ENCODE data around the gene FLVCR1. TPM values are rescaled to one million over a fixed set of nuclear protein-coding genes. Genes with fewer than 3 reads are reported as not detected.

FLVCR1 gene
- total RNA-seq, 1 donor from 2014 or later, result 4.4 TPM

DNA sequence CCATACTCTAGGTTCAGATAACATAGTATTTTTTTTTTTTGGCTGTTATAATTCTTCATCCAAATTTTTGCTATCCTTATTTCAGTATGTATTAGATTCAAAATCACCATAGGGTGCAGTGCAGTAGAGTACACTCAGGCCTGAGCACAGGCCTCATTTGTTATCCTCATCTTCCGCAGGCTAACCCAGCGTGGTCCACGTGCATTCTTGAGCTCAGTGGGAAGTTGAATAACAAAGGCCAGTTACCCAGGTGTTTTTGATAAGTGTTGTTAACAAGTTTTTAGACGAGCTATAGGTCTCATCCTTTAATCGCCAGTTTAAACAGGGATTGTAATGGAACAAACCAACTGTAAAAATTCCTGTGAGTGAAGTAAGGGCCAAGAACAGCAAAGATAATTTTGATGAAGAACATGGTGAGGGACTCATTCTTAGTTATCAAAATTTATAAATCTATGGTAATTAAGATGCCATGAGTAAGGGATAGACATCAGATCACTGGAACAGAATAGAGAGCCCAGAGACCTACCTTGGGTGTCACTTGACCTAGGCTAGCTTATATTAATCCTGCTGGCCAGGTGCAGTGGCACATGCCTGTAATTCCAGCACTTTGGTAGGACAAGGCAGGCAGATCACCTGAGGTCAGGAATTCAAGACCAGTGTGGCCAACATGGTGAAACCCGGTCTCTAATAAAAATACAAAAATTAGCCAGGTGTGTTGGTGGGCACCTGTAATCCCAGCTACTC, 22.0 kb downstream of the FLVCR1 start:
- peaks cover 21% of the 10 kb centered on the region for H3K36me3 Mint-ChIP-seq (ENCODE audit: low read depth)

DNA sequence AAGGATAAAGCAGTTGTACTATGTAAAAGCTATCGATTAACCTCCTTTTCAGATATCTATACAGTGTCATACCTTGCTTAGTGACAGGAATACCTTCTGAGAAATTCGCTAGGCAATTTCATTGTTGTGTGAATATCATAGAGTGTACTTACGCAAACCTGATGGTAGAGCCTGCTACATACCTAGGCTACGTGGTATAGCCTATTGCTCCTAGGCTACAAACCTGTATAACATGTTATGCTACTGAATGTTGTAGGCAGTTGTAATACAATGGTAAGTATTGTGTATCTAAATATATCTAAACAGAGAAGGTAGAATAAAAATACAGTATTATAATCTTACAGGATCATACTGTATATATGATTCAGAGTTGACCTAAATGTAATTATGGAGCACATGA, 26.5 kb downstream of the FLVCR1 start:
- no peak for DNase-seq (ENCODE audit: low spot score)
- Mint-ChIP-seq H3K9me3 (ENCODE audit: low read depth) (no peaks in the 10 kb centered on the region), H3K27me3 (ENCODE audit: low read depth) (no peaks in the 10 kb centered on the region), H3K4me3 (ENCODE audit: unreplicated experiment) (no peak overlapping the region), H3K36me3 (ENCODE audit: low read depth) (peaks cover 16% of the 10 kb centered on the region), H3K27ac (ENCODE audit: unreplicated experiment) (no peak overlapping the region), H3K4me1 (ENCODE audit: low read depth) (no peaks in the 10 kb centered on the region)
- TF ChIP-seq, protein P1, sequence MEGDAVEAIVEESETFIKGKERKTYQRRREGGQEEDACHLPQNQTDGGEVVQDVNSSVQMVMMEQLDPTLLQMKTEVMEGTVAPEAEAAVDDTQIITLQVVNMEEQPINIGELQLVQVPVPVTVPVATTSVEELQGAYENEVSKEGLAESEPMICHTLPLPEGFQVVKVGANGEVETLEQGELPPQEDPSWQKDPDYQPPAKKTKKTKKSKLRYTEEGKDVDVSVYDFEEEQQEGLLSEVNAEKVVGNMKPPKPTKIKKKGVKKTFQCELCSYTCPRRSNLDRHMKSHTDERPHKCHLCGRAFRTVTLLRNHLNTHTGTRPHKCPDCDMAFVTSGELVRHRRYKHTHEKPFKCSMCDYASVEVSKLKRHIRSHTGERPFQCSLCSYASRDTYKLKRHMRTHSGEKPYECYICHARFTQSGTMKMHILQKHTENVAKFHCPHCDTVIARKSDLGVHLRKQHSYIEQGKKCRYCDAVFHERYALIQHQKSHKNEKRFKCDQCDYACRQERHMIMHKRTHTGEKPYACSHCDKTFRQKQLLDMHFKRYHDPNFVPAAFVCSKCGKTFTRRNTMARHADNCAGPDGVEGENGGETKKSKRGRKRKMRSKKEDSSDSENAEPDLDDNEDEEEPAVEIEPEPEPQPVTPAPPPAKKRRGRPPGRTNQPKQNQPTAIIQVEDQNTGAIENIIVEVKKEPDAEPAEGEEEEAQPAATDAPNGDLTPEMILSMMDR (IDR thresholded peaks at IDR 0.05), result no peak

More for the DNA sequence above, 22.0 kb downstream of the FLVCR1 start:
- H3K27ac Mint-ChIP-seq (ENCODE audit: unreplicated experiment), result no peak overlapping the region
- H3K4me3 Mint-ChIP-seq (ENCODE audit: unreplicated experiment), result no peak overlapping the region
- TF ChIP-seq, protein P1 (IDR thresholded peaks at IDR 0.05), result no peak
- no peaks in the 10 kb centered on the region for H3K9me3 Mint-ChIP-seq (ENCODE audit: low read depth)
- DNase-seq (ENCODE audit: low spot score), result no peak
- no peaks in the 10 kb centered on the region for H3K27me3 Mint-ChIP-seq (ENCODE audit: low read depth)
- no peaks in the 10 kb centered on the region for H3K4me1 Mint-ChIP-seq (ENCODE audit: low read depth)

DNA sequence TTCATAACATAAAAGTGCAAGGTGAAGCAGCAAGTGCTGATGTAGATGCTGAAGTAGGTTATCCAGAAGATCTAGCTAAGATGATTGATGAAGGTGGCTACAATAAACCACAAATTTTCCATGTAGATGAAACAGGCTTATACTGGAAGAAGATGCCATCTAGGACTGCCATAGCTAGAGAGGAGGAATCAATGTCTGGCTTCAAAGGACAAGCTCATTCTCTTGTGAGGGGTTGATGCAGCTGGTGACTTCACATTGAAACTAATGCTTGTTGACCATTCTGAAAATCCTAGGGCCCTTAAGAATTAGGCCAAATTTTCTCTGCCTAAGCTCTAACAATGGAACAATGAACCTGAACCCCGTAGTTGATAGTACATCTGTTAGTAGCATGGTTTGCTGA, 34.0 kb downstream of the FLVCR1 start:
- Mint-ChIP-seq H3K4me1 (ENCODE audit: low read depth) (no peaks in the 10 kb centered on the region), H3K4me3 (ENCODE audit: unreplicated experiment) (no peak overlapping the region), H3K27me3 (ENCODE audit: low read depth) (no peaks in the 10 kb centered on the region), H3K9me3 (ENCODE audit: low read depth) (no peaks in the 10 kb centered on the region), H3K27ac (ENCODE audit: unreplicated experiment) (no peak overlapping the region), H3K36me3 (ENCODE audit: low read depth) (peaks cover 46% of the 10 kb centered on the region)
- TF ChIP-seq, protein P1 (IDR thresholded peaks at IDR 0.05), result no peak
- no peak for DNase-seq (ENCODE audit: low spot score)

DNA sequence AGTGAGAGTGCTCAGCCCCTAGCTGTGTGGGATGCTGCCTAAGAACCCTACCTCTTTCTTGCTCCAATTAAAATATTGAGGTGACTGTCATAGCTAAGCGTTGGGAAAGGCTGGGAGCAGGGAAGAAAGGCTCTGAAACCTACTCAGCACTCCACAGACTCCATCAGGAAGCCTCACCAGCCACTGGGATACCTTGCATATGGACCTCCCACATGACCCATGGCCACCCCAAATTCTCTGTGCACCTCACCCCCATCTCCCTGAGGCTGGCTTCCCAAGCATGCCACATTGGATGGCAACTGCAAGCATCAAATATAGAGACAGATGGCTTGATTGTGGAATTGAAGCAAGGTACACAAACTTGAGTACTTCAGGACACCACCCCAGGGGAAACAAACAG, 41.8 kb downstream of the FLVCR1 start:
- DNase-seq (ENCODE audit: low spot score), result no peak
- TF ChIP-seq, protein P1 (IDR thresholded peaks at IDR 0.05), result no peak
- no peak overlapping the region for H3K4me3 Mint-ChIP-seq (ENCODE audit: unreplicated experiment)
- no peaks in the 10 kb centered on the region for H3K27me3 Mint-ChIP-seq (ENCODE audit: low read depth)
- no peak overlapping the region for H3K27ac Mint-ChIP-seq (ENCODE audit: unreplicated experiment)
- H3K36me3 Mint-ChIP-seq (ENCODE audit: low read depth), result peaks cover 44% of the 10 kb centered on the region
- no peaks in the 10 kb centered on the region for H3K4me1 Mint-ChIP-seq (ENCODE audit: low read depth)
- H3K9me3 Mint-ChIP-seq (ENCODE audit: low read depth), result peaks cover 31% of the 10 kb centered on the region

DNA sequence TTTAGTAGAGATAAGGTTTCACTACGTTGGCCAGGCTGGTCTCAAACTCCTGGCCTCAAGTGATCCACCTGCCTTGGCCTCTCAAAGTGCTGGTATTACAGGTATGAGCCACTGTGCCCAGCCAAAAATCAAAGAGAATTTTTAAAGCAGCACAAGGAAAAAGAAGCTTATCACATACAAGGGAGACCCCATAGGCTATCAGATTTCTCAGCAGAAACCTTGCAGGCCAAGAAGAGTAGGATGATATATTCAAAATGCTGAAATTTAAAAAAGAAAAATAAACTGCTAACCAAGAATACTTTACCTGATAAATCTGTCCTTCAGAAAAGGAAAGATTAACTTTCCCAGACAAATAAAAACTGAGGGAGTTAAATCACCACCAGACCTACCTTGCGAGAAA, 43.2 kb downstream of the FLVCR1 start:
- no peak overlapping the region for H3K4me3 Mint-ChIP-seq (ENCODE audit: unreplicated experiment)
- peaks cover 43% of the 10 kb centered on the region for H3K36me3 Mint-ChIP-seq (ENCODE audit: low read depth)
- TF ChIP-seq, protein P1 (IDR thresholded peaks at IDR 0.05), result no peak
- no peaks in the 10 kb centered on the region for H3K27me3 Mint-ChIP-seq (ENCODE audit: low read depth)
- H3K9me3 Mint-ChIP-seq (ENCODE audit: low read depth), result peaks cover 40% of the 10 kb centered on the region
- no peak overlapping the region for H3K27ac Mint-ChIP-seq (ENCODE audit: unreplicated experiment)
- DNase-seq (ENCODE audit: low spot score), result no peak
- no peaks in the 10 kb centered on the region for H3K4me1 Mint-ChIP-seq (ENCODE audit: low read depth)
